DMS114 treated with DMSO at 0.1 percent for 48 hours (cell line): ENCODE data around the gene EML6.

ENCODE experiments used
- DNase-seq: peaks from one replicate; lab custom pipeline; 2025; ENCODE audit not compliant: unreplicated experiment; lab: John Stamatoyannopoulos, UW

Gene EML6

DNA sequence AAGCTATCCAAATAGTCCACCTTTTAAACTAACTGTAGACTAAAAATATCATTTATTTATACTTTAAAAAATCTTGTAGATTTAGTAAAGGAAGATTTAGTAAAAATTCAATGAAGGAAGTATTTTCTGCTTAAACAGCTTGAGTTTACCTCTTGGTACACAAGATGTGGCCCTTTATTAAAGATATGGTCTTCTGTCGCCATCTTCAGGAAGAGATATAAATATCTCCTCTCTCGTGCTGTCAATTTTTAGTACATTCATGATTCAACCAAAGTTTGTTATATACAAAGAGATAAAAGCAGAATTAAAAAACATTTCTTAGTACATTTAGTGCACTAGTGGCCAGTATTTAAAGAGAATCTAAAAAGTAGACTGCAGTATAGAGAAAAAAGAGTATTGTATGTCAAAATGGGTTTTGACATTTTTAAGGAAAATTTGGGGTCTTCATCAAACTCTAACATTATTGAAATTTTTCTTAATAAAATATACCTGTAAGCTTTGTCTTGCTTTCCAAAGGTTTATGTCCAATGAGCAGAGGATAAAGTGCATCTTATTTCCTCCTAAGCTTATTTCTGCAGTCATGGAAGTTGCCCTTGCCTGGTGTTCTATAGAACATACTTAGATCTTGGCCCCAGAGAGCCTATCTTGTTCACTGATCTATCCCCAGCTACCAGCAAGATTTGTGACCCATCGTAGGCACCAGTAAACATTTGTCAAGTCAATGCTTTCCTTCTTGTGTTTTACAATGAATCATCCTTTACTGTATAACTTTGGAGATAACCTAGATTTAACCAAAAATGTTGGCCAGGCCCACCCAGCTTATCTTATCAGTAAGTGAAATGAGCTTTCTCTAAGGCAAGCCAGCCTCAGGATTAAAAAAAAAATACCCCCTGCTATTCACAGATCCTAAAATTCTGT is 18.5 kb upstream of the EML6 start:
- DNase-seq, result peak; percentile 57

DNA sequence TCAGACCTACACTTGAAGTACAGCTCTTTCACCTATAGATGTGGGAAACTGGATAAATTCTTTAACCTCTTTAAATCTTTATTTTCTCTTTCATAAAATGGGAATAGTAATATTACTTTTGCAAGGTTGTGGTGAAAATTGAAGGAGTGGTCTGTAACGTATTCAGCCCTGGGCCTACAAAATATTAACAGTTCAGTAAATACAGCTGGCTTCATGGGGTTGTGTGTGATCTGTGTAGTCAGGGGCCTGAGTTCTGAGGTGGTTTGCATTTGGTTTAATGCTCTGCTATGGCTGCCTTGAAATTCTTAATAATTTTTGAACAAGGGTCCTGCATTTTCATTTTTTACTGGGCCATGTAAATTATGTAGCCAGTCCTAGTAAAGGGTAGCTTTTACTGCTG is 16.8 kb upstream of the EML6 start:
- no peak for DNase-seq

DNA sequence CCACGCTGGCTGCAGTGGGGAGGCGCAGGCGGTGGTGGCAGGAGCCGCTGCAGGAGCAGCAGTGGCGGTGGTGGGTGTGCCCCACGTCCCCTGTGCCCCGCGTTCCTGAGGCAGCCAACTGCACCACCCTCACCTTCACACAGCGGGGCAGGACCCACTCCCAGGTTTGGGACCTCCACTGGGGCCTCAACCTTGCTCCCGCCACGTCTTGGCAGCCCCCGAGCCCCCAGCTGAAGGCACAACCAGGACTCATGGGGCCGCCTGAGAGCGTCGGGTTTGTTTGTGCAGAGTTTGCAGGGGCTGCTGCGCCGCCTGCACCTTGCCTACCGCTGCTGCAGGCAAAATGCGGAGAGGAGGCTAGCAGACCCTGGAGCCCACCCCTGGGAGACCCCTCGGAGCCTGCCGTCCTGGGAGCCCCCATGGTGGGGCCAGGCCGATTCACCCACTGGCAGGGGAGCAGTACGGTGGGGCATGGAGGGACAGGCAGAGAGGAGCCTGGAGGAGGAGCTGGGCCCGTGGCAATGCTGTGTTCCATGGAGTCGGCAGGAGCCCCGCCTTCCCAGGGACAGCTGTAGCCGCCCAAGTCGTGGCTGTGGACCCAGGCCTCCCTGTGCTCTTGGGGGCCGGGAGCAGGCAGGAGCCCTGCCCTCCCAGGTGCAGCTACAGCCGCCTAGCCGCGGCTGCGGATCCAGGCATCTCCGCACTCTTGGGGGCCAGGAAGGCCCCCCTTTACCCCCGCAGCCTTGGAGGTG is 14.7 kb upstream of the EML6 start:
- DNase-seq, result no peak

DNA sequence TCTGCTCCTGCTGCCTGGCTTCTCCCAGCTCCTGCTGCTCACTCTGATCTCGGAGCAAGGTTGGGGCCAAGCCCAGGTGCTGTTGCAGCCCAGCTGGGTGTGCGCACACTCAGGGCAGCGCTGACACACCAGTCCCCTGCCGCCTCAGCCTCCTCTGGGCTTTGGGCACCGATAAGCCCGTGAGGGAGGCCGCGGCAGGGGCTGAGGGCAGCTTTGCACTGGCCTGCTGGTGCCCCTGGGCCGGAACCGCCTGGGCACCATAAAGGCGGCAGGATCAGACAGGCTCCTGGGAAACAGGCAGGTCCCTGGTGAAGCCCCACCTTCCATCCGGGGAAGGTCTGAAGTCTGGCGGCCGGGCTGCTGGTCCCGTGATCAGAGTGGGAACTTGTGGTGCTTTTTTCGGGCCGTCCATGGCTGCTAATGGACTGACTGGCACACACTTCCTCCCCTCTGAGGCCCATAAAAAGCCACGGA is 14.1 kb upstream of the EML6 start:
- DNase-seq, result no peak

DNA sequence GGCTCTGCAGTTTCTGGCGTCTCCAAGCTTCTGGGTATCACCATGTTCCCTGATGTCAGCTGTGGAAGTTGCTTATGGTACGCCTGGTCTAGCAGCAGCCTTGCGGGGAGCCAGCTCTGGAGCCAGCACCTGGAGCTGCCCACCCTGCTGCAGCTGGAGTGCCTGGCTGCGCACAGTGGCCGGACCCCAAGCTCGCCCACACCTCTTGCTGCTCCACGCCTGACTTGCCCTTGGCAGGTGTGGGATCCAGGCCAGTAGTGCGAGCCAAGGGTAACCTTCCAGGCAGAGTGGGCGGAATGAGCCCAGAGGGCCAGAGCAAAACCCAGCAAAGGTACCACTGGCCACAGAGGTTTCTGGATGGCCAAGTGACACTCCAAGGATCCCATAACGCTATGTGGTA is 13.2 kb upstream of the EML6 start:
- DNase-seq, result no peak

DNA sequence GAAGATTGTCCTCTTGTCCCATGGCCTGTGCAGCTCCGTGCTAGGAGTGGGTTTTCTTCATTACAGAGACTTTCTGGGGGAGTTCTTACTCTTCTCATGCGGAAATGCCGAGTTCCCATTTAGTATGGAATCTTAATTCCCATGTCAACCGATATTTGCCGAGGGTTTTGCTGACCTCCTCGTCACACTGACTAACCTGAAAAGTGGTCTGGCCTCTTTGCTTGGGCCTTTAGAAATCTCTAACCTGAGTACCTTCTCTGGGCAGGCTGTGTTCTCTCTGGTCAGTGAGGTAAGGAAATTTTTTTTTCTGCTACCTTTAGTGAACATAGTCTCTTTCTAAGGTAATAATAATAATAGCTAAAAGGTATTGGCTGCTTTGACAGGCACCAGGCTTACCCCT is 10.9 kb upstream of the EML6 start:
- no peak for DNase-seq

DNA sequence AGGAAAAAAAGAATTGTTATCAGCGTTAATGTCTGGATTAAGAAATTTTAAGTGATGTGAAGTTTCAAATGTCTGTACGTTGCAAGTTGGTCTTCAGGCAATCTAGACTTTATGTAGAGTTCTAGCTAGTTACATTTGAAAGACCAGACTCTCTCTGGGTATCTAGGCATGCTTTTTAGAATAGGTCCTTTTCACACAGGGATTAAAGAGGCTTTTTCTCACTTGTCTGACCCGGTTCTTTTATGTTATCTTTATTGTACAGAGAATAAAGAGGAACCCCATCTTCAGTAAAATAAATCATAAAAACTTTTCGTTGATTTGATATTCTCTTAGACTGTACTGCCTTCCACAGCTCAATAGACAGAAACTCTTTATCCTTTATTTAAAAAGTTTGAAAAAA is 8.5 kb upstream of the EML6 start:
- no peak for DNase-seq

DNA sequence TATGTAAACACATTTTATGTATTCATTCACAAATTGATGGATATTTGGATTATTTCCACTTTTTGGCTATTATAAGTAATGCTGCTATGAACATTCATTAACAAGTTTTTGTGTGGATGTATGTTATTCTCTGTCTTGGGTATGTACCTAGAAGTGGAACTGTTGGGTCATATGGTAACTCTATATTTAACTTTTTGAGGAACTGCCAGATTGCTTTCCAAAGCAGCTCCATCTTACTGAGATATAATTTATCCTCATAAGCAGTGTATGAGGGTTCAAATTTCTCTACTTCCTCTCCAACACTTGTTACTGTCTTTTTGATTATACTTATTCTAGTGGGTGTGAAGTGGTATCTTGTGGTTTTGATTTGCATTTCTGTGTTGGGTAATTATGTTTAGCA is 7.1 kb upstream of the EML6 start:
- DNase-seq, result no peak

DNA sequence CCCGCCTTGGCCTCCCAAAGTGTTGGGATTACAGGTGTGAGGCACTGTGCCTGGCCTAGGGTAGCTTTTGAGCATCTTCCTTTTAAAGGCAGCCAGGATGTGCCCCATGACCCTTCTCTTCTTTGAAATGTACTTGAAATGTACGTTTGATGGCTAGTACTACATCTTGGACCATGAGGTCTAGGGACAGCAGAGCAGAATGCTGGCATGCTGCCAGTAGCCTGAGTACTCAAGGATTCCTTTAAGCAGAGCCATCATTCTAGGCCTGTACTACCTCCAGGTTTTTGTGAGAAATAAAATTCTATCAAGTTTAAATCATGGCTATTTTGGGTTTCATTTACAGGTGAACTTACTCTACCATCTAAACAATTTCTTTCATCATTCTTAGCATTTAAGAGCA is 2.9 kb upstream of the EML6 start:
- no peak for DNase-seq

DNA sequence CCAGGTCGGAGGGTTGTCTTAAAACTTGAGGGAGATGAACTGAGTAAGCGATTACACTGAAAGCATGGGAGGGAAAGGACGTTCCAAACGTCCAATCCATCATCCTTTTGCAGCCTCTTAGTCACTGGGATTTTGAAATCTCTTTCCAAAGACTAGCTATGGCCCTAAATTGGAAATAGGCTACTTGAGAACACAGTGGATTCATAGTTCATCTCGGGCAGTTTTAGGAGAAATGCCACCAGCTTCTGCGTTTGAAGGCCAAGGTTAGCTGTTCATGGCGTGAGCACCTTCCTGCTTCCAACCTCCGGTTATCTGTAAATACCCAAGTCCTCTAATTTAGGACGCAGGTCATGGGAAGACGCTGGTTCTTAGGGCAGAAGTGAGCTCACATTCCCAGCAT is 821 bp upstream of the EML6 start:
- DNase-seq, result no peak

DNA sequence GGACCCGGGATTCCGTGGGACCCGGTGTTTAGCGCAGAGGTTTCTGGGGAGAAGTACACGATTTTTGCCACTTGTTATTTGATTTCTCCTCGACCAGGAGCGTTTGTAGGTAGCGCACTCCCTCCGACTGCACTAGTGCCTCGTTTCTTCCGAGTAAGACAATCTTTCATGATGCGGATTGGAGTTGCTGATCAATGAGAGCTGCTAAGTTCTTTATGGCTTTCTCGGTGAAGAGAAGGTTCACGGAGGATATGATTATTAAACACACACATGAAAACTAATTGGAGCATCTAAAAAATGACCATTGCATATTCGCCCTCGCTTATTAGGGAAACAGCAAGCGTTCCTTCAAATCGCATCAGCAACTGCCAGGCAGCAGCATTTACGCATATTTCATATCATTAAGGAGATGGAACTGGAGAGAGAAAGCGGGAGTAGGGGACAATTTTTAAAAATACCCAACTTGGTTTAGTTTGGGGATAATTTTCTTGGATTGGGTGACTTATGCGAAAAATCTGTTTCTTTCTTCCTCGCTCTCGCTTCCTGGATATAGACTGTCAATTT is 616 bp downstream of the EML6 start:
- DNase-seq, result no peak

DNA sequence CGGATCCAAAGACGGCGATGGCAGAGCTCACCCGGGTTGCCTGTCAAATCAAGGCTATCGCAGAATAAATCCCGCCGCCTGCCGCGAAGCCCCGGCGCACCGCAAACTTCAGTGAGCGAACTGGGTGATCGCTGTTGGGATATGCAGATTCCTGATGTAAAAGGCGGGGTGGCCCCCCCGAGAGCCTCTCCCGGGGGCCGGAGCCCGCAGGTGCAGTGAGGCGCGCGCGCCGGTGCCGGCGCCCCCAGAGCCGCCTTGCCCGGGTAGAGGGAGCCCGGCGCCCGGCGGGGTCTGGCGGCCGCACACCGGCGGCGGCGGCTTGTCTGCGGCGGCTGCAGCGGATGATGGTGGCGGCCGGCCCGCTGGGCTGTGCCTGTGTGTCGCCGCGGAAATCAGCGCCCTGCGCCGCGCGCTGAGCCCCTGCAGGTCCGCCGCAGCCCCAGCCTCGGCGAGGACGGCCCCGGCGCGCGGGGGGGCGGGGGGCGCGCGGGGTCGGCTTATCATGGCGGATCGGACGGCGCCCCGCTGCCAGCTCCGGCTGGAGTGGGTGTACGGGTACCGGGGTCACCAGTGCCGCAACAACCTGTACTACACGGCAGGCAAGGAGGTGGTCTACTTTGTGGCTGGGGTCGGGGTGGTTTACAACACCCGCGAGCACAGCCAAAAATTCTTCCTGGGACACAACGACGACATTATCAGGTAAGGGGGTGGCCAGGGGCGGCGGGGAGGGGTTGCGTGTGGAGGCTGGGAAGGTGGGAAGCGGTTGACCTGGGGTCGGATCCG is 1.3 kb downstream of the EML6 start:
- DNase-seq, result no peak

DNA sequence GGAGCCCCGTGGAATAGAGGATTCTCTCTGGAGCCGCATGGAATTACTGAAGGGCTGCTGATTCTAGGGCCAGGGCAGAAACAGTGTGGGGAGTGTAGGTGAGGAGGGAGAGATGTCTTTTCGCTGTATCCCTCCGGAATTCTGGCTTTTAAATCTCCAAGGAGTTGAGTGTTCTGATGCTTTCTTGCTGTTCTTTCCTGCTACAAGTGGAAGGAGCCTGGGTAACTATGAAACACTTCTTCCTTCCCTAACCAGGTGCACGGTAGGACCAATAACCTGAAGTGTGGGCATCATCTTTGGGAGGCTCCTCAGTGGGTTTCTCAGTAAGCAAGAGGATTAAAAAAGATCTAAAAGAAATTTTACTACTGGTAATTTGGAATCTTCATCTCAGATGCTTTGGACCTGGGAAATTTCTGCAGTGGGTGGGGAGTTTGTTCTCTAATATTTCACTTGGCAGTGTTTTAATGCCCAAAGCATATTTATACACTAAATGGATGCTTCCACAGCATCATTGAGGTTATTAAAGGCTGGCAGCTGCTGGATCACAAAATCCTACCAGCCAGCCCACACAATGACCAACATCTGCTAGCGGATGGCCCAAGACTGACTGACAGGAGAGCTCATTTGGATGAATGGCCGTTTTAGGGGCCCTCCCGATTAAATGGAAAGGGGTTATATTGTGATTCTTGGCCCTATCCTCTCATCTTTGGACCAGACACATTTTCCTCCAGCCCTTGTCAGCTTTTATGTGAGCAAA is 2.1 kb downstream of the EML6 start:
- DNase-seq, result no peak

DNA sequence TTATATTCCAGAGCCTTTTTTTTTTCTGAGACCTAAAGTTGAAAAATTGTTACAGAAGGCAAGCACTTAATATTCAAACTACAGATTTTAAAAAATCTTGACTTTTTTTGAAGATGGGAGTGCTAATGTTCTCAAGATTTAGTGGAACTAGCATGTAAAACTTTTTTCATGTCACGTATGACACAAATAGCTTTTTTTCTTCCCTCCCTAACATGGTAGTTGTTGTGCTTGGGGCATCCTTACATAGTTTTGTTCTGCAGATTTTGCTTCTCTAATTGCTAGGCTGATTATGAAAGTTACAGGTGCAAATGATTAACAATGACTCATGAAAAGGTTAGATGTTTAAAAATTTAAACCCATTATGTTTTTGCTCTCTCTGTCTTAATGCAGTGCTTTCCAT is 3.0 kb downstream of the EML6 start:
- DNase-seq, result no peak

DNA sequence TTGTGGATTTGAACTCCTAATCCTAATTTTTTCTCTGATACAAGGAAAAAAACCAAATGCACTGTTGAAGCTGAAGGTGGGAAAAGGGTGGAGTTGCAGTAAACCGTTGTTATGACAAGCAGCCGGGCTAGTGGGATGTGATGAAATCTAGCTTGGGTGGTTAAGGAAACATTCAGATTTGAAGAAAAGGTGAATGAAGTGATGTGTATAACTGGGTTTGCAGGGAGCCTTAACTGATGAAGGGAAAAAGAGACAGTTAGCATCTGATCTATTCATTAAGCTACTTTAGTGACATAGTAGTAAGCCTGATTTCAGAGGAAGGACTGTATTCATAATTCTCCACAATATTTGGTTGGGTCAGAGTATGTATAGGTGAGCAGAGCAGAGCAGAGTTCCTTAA is 3.5 kb downstream of the EML6 start:
- no peak for DNase-seq

DNA sequence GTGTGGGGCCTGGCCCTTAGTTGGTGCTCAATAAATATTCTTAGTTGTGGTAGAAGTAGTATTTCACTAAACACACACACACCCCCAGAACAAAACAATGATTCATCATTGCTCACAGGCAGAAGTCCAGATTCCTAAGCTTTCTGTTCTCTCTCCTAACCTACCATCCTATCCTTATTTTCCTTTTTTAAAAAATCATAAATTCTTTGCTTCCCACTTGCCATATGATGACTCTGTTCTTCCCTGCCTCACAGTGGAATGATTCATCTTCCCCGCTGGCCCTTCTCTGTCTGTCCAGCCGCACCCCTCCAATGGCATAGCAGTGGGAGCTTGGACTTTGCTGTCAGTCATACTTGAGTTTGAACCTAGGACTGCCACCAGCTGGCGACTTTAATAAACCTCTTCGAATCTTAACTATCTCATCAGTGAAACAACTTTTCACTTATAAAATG is 5.2 kb downstream of the EML6 start:
- no peak for DNase-seq

DNA sequence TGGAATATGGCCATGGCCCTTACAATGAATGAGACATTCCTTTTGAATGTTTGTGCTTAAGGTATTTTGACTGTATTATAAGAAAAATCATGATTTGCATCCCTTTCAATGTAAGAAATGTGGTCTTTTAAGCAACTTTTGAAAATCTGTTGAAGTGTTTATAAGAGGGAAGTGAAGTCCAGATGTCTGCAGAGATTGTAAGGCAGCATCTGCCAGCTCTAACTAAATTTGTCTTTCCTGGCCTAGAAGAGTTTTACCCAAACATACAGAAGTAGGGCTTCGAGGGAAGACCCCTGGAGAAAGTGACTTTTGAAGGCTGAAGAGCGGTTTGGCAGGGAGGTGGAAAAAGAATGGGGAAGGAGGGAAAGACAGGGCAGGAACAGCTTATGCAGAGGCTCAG is 12.2 kb downstream of the EML6 start:
- DNase-seq, result no peak

DNA sequence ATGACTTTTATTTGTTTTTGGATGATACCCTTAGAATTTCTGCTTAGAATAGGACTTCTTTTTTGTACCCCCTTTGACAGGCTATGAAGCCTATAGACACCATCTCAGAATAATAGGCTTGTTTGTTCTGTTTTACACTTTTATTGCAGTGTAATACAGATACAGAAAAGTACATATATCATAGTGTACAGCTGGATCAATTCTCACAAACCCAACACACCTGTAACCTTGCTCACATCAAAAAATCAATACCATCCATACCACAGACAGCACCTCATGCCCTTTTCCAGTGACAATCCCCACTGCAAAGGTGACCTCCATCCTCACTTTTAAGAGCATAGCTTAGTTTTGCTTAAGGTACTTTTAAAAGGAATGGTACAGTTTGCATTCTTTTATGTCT is 14.8 kb downstream of the EML6 start:
- DNase-seq, result no peak

DNA sequence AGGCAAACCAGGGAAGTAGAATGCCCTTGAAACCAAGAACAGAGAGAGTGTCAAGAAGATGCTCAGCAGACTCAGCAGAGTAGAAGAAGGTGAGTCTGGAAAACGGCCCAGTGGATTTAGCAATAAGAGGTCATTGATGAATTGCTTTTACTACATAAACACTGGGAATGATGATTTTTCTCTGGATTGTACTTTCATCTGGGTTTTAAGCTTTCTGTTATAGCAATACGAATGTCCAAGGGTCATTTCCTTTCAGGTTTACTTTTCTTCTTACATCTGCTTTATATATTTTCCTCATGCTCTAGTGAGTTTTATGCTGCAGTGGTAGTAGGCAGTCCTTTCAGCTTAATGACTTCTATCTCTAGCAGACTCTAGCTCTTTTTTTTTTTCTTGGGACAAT is 16.9 kb downstream of the EML6 start:
- no peak for DNase-seq

DNA sequence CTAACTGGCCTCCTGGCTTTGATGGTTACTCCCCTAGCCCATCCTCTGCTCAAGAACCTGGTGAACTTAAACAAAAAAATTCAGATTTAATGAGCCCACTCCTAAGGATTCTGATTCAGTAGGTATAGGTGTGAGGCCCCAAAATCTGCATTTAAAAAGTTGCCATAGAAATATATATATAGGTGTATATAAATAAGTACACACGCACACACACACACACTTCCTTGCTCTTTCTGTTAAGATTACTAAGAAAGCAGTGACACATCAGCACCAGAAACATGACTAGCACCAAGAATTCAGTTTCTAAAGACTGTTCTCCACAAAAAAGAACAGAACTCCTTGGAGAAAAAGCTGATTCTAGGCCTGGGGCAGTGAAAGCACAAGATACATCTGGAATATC is 17.8 kb downstream of the EML6 start:
- DNase-seq, result no peak
